ENCODE measurements around the gene DAAM1.

Gene DAAM1

GRCh38 chr14:59377991-59378601 lies 189.6 kb downstream of the DAAM1 start:
- no peak for DNase-seq

GRCh38 chr14:59389936-59390335 lies 201.5 kb downstream of the DAAM1 start:
- DNase-seq: no peak

- no peak for DNase-seq
Observed at GRCh38 chr14:59391388-59391787, 202.9 kb downstream of the DAAM1 start.

GRCh38 chr14:59394268-59394667 lies 205.8 kb downstream of the DAAM1 start:
- DNase-seq: no peak

GRCh38 chr14:59395672-59396071 lies 207.2 kb downstream of the DAAM1 start:
- no peak for DNase-seq

- DNase-seq: no peak
Observed at GRCh38 chr14:59398841-59399240, 210.4 kb downstream of the DAAM1 start.

GRCh38 chr14:59406454-59407245 lies 218.2 kb downstream of the DAAM1 start:
- no peak for DNase-seq

- DNase-seq: no peak
Observed at GRCh38 chr14:59407246-59408010, 219.0 kb downstream of the DAAM1 start.

GRCh38 chr14:59415836-59416602 lies 227.6 kb downstream of the DAAM1 start:
- no peak for DNase-seq

GRCh38 chr14:59417311-59417710 lies 228.8 kb downstream of the DAAM1 start:
- DNase-seq: no peak

- DNase-seq: no peak
Observed at GRCh38 chr14:59419303-59419702, 230.8 kb downstream of the DAAM1 start.

All from stimulated activated CD4-positive, alpha-beta T cell treated with anti-CD3 and anti-CD28 coated beads, Interleukin-12 subunit alpha, Interleukin-12 subunit beta, amount 100 ng/mL, for 4 hours (primary cell).